Suprapubic skin (tissue), 3 donors: ENCODE results near the gene KCNIP4.

Source experiments
- CTCF ChIP-seq, 2 donors: fragments of 200-600 bp in 1 of 2; fragments of 450-650 bp in 1 of 2; sonication (generic) in 1 of 2; IDR thresholded peaks; one replicate each; pipeline ENCODE4 v1.5.1; 2016 to 2019; ENCODE audit warnings: antibody characterized with exemption in 2 of 2, mild to moderate bottlenecking in 1 of 2, moderate library complexity in 1 of 2
- EP300 ChIP-seq: sonication (generic); formaldehyde crosslinking; IDR thresholded peaks from one replicate; pipeline ENCODE4 v1.6.1; 2017; ENCODE audit warnings: antibody characterized with exemption
- POLR2A ChIP-seq, 2 donors: fragments of 450-650 bp; IDR thresholded peaks; one replicate each; pipeline ENCODE4 v1.6.1; 2017; ENCODE audit warnings: antibody characterized with exemption in 2 of 2, mild to moderate bottlenecking in 2 of 2, moderate library complexity in 2 of 2

GRCh38 chr4:20899591-20899990, 1049.0 kb downstream of the KCNIP4 start:
- TF ChIP-seq CTCF (IDR thresholded peaks at IDR 0.05) (no peak), POLR2A (IDR thresholded peaks at IDR 0.05) (no peak), EP300 (no peak)
